Osteoblast (primary cell): ENCODE measurements around the gene SLC35F2. TPM values are rescaled to one million over a fixed set of nuclear protein-coding genes. Genes with fewer than 3 reads are reported as not detected.
"Not testable (repeated sequence)": the region's sequence is repeated elsewhere in the genome, so short reads cannot be mapped to it uniquely, and the experiment has no call there.

Experiments
- DNase-seq: peaks from one replicate; pipeline ENCODE4 v3.0.0; 2011; ENCODE audit warnings: low spot score, mixed read lengths; ENCODE audit not compliant: insufficient read length; ENCODE audit errors: missing footprints
- H2AFZ ChIP-seq: 2 replicates; pipeline ENCODE4 v1.6.0; 2011; ENCODE audit warnings: mild to moderate bottlenecking, low read length
- H3K27ac ChIP-seq: 2 replicates; pipeline ENCODE4 v1.5.1; 2011; ENCODE audit warnings: mild to moderate bottlenecking, low read depth, low read length, moderate library complexity
- H3K27me3 ChIP-seq: 2 replicates; pipeline ENCODE4 v1.6.0; 2012; ENCODE audit warnings: mild to moderate bottlenecking, control low read depth, inconsistent platforms, low read length, moderate library complexity; ENCODE audit not compliant: insufficient read depth
- H3K36me3 ChIP-seq: 2 replicates; pipeline ENCODE4 v1.5.1; 2011; ENCODE audit warnings: mild to moderate bottlenecking, low read length, control low read depth, moderate library complexity; ENCODE audit not compliant: insufficient read depth
- H3K4me1 ChIP-seq: 2 replicates; pipeline ENCODE4 v1.5.1; 2011; ENCODE audit warnings: mild to moderate bottlenecking, low read length, control low read depth, moderate library complexity; ENCODE audit not compliant: insufficient read depth
- H3K4me2 ChIP-seq: 2 replicates; pipeline ENCODE4 v1.6.0; 2011; ENCODE audit warnings: mild to moderate bottlenecking, low read length; ENCODE audit not compliant: insufficient read depth
- H3K4me3 ChIP-seq: fragments of 200-600 bp; sonication (generic); 3 replicates; pipeline ENCODE4 v1.5.1; 2012; ENCODE audit warnings: mild to moderate bottlenecking, low read length, inconsistent platforms; ENCODE audit not compliant: insufficient read depth
- H3K79me2 ChIP-seq: 2 replicates; pipeline ENCODE4 v1.6.0; 2012; ENCODE audit warnings: mild to moderate bottlenecking, low read length, control low read depth, inconsistent platforms; ENCODE audit not compliant: insufficient read depth
- H3K9me3 ChIP-seq: 2 replicates; pipeline ENCODE4 v1.5.1; 2011; ENCODE audit warnings: low read depth, low read length, control low read depth
- H4K20me1 ChIP-seq: 2 replicates; pipeline ENCODE4 v1.6.0; 2012; ENCODE audit warnings: mild to moderate bottlenecking, low read length, control low read depth; ENCODE audit not compliant: insufficient read depth
- total RNA-seq: library from RNA; depleted of rRNA; stranded (reverse); fragments of >200 nt; gene quantifications from 2 replicates; pipeline ENCODE4 v1.2.3, GENCODE V29; 2012
- TF ChIP-seq, protein P1 (sequence below): IDR thresholded peaks from 2 replicates; pipeline ENCODE4 v1.5.1; 2011; ENCODE audit warnings: mild to moderate bottlenecking, low read depth, low read length, moderate library complexity; ENCODE audit errors: extremely low read depth

The SLC35F2 gene
- total RNA-seq, 1 donor = 5.4 TPM

DNA sequence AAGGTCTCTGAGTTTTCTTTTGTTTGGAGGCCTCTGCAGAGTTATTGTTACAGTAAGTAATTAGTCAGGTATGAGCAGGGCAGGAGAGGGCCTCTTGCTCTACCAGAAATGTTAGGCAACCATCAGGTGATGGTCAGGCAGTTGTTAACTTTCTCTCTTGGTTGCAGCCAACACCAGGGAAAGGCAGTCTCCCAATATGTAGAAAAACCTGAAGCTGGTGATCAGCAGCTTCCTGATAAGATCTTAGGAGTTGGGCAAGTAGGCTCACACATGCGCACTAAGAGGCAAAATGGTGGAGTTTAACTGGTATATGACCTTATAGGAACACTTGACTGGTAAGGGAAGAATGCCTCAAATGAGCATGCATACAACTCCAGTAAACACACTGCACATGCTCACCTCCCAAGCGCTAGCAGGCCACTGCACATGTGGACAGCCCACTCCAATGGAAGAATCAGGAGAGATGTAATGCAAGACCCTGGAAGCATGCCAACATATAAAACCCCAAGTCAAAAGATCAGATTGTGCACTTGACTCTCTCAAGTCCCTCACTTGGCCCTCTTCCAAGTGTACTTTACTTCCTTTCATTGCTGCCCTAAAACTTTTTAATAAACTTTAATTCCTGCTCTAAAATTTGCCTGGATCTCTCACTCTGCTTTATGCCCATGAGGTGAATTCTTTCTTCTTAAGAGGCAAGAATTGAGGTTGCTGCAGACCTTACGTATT lies 23.7 kb upstream of the SLC35F2 start:
- no peaks in the 10 kb centered on the region for H3K79me2 ChIP-seq
- no peaks in the 10 kb centered on the region for H3K9me3 ChIP-seq
- no peak overlapping the region for H2AFZ ChIP-seq
- no peak for DNase-seq
- H3K4me3 ChIP-seq = no peak overlapping the region
- TF ChIP-seq, protein P1, sequence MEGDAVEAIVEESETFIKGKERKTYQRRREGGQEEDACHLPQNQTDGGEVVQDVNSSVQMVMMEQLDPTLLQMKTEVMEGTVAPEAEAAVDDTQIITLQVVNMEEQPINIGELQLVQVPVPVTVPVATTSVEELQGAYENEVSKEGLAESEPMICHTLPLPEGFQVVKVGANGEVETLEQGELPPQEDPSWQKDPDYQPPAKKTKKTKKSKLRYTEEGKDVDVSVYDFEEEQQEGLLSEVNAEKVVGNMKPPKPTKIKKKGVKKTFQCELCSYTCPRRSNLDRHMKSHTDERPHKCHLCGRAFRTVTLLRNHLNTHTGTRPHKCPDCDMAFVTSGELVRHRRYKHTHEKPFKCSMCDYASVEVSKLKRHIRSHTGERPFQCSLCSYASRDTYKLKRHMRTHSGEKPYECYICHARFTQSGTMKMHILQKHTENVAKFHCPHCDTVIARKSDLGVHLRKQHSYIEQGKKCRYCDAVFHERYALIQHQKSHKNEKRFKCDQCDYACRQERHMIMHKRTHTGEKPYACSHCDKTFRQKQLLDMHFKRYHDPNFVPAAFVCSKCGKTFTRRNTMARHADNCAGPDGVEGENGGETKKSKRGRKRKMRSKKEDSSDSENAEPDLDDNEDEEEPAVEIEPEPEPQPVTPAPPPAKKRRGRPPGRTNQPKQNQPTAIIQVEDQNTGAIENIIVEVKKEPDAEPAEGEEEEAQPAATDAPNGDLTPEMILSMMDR = no peak
- H3K27me3 ChIP-seq = no peaks in the 10 kb centered on the region
- no peaks in the 10 kb centered on the region for H3K36me3 ChIP-seq
- H3K4me1 ChIP-seq = no peaks in the 10 kb centered on the region
- no peak overlapping the region for H3K27ac ChIP-seq
- H4K20me1 ChIP-seq = no peaks in the 10 kb centered on the region
- H3K4me2 ChIP-seq = no peak overlapping the region

DNA sequence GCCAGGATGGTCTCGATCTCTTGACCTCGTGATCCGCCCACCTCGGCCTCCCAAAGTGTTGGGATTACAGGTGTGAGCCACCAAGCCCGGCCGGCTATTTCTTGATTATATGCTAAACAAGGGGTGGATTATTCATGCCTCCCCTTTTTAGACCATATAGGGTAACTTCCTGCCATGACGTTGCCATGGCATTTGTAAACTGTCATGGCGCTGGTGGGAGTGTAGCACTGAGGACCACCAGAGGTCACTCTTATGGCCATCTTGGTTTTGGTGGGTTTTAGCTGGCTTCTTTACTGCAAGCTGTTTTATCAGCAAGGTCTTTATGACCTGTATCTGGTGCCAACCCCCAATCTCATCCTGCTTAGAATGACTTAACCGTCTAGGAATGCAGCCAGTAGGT lies 22.9 kb upstream of the SLC35F2 start:
- not testable (repeated sequence) for H3K79me2 ChIP-seq, H3K4me3 ChIP-seq, H3K9me3 ChIP-seq, H3K4me1 ChIP-seq, H3K4me2 ChIP-seq, DNase-seq, H4K20me1 ChIP-seq, H3K27ac ChIP-seq, H3K27me3 ChIP-seq, H2AFZ ChIP-seq, H3K36me3 ChIP-seq

DNA sequence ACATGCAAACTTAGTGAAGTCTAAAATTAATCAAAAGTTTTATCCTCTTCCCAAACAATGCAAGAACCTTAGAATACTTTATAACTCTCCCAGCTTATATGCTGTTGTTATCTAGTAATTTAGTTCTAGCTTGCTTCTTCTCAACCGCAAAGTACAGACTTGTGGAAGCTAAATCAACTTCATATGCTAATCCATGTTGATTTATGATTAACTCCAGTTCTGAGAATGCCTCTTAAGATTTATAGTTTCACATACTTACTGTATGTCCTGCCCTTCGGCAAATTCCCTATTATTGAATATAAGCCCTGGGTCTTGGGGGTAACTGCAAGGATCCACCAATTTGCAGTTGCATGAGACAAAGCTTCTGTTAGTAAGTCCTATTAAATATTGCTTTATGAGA lies 17.6 kb upstream of the SLC35F2 start:
- H4K20me1 ChIP-seq = no peaks in the 10 kb centered on the region
- H3K4me3 ChIP-seq = no peak overlapping the region
- no peaks in the 10 kb centered on the region for H3K4me1 ChIP-seq
- no peak for DNase-seq
- H2AFZ ChIP-seq = no peak overlapping the region
- H3K4me2 ChIP-seq = no peak overlapping the region
- TF ChIP-seq, protein P1 = no peak
- H3K27ac ChIP-seq = no peak overlapping the region
- no peaks in the 10 kb centered on the region for H3K79me2 ChIP-seq
- no peaks in the 10 kb centered on the region for H3K9me3 ChIP-seq
- H3K27me3 ChIP-seq = peaks cover 3% of the 10 kb centered on the region
- H3K36me3 ChIP-seq = no peaks in the 10 kb centered on the region

DNA sequence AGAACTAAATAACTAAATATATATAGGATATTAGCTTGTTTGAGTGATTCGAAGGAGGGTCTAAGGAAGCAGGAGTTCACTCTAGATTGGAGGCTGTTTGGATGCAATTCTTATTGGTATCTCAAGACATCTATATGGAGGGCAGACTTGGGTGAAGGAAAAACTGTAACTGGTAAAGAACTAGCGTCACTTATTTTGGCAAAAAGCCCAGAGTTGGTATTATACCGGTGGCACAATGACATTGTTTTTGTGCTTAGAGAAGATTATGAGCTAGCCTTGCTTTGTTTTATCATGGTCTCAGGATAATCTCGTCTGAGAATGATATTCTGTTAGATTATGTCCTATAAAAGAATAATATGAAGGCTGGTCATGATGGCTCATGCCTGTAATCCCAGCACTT lies 6.0 kb upstream of the SLC35F2 start:
- H4K20me1 ChIP-seq = no peaks in the 10 kb centered on the region
- H3K27me3 ChIP-seq = no peaks in the 10 kb centered on the region
- no peak overlapping the region for H3K4me3 ChIP-seq
- TF ChIP-seq, protein P1 = no peak
- no peaks in the 10 kb centered on the region for H3K9me3 ChIP-seq
- no peak overlapping the region for H2AFZ ChIP-seq
- H3K36me3 ChIP-seq = no peaks in the 10 kb centered on the region
- no peak overlapping the region for H3K4me2 ChIP-seq
- no peaks in the 10 kb centered on the region for H3K79me2 ChIP-seq
- no peak overlapping the region for H3K27ac ChIP-seq
- H3K4me1 ChIP-seq = peaks cover 4% of the 10 kb centered on the region
- no peak for DNase-seq
